ENCODE measurements around the gene MYOCOS.

GRCh38 chr1:171636141-171636540 lies 14.1 kb downstream of the MYOCOS start:
- TF ChIP-seq, protein P1, sequence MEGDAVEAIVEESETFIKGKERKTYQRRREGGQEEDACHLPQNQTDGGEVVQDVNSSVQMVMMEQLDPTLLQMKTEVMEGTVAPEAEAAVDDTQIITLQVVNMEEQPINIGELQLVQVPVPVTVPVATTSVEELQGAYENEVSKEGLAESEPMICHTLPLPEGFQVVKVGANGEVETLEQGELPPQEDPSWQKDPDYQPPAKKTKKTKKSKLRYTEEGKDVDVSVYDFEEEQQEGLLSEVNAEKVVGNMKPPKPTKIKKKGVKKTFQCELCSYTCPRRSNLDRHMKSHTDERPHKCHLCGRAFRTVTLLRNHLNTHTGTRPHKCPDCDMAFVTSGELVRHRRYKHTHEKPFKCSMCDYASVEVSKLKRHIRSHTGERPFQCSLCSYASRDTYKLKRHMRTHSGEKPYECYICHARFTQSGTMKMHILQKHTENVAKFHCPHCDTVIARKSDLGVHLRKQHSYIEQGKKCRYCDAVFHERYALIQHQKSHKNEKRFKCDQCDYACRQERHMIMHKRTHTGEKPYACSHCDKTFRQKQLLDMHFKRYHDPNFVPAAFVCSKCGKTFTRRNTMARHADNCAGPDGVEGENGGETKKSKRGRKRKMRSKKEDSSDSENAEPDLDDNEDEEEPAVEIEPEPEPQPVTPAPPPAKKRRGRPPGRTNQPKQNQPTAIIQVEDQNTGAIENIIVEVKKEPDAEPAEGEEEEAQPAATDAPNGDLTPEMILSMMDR (IDR thresholded peaks at IDR 0.05) = no peak
- TF ChIP-seq POLR2A (IDR thresholded peaks at IDR 0.05) = no peak
